Measurements from ENCODE around the gene HOXC5. TPM values are rescaled to one million over a fixed set of nuclear protein-coding genes. Genes with fewer than 3 reads are reported as not detected.

The HOXC5 gene
- not detected for total RNA-seq
- long read RNA-seq: 0 reads

GRCh38 chr12:54032627-54033100 lies at the start of gene HOXC5:
Gene HOXC5 (plus strand): TSS chr12:54033050. CDS start chr12:54033123, 73 bp downstream.
- intact Hi-C loops (cut with DNase I, micrococcal nuclease): loop anchor here in 1 of 2 donors (5.0 kb wide), 1 partner anchor 160 kb away; no protein-coding TSS in a partner anchor
- ATAC-seq: peak; percentile 36
- DNase-seq: peak in 1 of 2 donors; percentile 59

DNA sequence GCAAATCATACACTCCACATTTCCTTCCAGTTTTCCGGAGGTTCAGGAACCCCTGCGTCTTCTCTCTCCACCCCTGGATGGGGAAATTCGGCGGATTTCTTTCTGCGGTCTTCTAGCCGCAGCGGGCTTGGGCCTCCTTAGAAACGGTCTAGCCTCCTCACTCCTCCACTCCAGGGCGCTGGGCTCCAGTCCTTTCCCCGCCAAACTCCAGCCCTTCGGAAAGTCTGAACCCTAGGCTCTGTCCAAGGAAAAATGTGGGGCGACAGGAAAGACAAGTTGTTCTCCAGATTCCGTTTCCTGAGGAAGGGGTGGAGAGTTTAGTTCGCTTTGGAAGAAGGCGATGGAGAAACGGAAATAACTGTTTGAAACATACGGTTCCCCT lies 49.3 kb upstream of the HOXC5 start:
- intact Hi-C loops (cut with DNase I, micrococcal nuclease): no loop called here

GRCh38 chr12:53983950-53984572 lies 48.8 kb upstream of the HOXC5 start:
- ATAC-seq (no peak), DNase-seq (no peak)
- intact Hi-C loops (cut with DNase I, micrococcal nuclease): no loop called here

More for the DNA sequence above, 49.3 kb upstream of the HOXC5 start:
- ATAC-seq (no peak), DNase-seq (no peak)

- ATAC-seq: peak; percentile 48
- intact Hi-C loops (cut with DNase I, micrococcal nuclease): no loop called here
- peak; percentile 60 to 76 for DNase-seq
Observed at GRCh38 chr12:53984901-53985691, 47.8 kb upstream of the HOXC5 start, which contains the start of gene HOXC10. Gene HOXC10 (plus strand): TSS chr12:53985146. CDS start chr12:53985260, 114 bp downstream.

GRCh38 chr12:53985692-53985993 lies 47.2 kb upstream of the HOXC5 start:
- intact Hi-C loops (cut with DNase I, micrococcal nuclease): no loop called here
- ATAC-seq: no peak

GRCh38 chr12:53985994-53986685 lies 46.7 kb upstream of the HOXC5 start:
- DNase-seq (no peak), ATAC-seq (peak; percentile 28)
- intact Hi-C loops (cut with DNase I, micrococcal nuclease): no loop called here

More at GRCh38 chr12:53985692-53985993, 47.2 kb upstream of the HOXC5 start:
- no peak for DNase-seq

DNA sequence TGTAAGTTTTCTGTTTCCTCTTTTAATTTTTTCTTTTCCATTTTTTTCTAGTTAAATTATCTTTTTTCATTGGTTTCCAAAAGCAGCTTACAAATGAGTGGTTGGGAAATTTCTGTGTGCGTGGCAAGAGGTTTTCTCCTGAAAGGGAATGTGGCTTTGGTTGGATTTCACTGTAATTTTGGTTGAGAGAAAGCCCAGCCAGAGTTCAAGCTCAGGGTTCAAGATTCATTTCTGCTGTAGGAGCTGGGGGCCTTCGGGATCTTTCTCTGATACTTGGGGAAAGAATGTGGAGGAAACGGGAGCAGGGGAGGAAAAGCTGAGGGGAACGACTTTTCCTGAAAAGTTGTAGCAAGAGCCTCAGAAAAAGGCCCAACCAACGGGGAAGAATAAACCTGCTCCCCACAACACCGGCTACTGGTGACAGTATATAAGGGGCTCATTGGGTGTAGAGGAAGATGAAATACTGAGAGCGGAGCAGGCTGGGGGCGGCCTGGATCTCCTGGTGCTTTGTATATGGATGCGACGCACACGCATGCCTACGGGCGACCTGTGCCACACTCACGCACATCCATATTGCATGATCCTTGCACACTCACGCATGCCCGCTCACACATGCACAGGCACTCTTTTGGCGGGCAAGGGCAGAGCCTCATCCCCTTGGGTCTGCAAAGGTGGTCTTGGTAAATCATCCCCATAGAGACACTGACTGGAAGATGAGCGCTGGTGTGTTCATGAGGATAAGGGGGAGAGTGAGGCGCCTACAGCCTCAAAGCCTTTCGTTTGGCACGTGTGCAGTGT lies 46.0 kb upstream of the HOXC5 start:
- intact Hi-C loops (cut with DNase I, micrococcal nuclease): no loop called here
- ATAC-seq (no peak), DNase-seq (no peak)

- ATAC-seq: no peak
- intact Hi-C loops (cut with DNase I, micrococcal nuclease): no loop called here
- DNase-seq: no peak
Observed at GRCh38 chr12:53987787-53988230, 45.0 kb upstream of the HOXC5 start.

- intact Hi-C loops (cut with DNase I, micrococcal nuclease): no loop called here
- DNase-seq (no peak), ATAC-seq (no peak)
Observed at GRCh38 chr12:53988541-53989226, 44.2 kb upstream of the HOXC5 start.

DNA sequence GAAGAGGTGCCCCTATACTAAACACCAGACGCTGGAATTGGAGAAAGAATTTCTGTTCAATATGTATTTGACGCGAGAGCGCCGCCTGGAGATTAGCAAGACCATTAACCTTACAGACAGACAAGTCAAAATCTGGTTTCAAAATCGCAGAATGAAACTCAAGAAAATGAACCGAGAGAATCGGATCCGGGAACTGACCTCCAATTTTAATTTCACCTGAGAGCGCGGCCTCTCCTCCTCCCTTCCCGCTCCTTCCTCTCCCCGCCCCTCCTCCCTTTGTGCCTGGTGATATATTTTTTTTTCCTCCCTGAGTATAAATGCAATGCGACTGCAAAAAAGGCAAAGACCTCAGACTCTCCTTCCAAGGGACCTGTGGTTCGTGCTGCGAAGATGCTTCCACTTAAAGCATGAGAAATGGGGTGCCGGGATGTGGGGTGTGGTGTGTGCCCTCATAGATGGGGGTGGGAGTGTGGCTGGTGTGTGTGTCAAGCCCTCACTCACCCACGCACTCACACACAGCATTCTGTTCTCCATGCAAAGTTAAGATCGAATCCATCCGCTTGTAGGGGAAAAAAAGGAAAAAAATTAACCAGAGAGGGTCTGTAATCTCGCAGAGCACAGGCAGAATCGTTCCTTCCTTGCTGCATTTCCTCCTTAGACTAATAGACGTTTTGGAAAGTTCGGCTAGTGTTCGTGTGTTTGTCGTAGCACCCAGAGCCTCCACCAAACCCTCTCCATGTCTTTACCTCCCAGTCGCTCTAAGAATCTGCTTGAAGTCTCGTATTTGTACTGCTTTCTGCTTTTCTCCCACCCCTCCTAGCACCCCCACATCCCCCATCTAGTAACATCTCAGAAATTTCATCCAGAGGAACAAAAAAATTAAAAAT lies 43.4 kb upstream of the HOXC5 start:
- DNase-seq (peak in 1 of 2 donors; percentile 45), ATAC-seq (no peak)
- intact Hi-C loops (cut with DNase I, micrococcal nuclease): no loop called here

DNA sequence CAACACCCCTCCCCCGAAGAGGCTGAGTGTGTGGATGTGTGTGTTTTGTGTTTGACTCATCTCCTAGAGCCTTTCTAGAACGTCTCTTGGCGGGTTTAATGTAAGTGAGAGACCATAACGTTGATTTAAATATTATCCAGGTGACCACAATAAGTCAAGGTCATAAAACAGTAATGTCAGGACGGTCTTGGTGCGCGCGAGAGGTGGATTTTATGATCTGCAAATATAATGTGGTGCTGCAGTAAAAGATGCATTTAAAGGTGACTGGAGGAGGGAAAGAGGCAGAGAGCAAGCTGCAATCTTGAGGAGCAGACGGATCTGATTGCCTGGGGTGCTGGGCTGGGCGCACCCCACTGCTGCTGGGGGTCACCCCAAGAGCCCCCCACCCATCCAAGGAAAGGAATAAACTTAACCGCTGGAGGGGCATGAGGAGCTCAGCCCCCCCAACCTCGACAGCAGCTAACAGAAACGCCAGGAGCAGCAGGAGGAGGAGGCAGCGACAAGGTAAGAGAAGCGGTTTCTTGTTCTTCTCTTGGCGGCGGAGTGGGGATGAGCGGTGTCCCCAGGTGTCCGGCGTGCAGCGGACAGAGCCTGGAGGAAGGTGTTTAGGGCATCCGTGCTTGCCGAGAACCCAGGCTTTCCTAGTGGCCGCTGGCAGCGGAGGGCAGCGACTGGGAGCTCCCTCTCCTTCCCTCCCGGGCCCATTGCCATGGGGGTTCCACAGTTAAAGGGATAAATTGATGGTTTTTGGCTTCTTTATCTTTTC lies 42.4 kb upstream of the HOXC5 start:
- DNase-seq (no peak), ATAC-seq (peak; percentile 83)
- intact Hi-C loops (cut with DNase I, micrococcal nuclease): no loop called here

- ATAC-seq (no peak), DNase-seq (no peak)
Observed at GRCh38 chr12:53991077-53991460, 41.8 kb upstream of the HOXC5 start.

GRCh38 chr12:53992377-53992889 lies 40.4 kb upstream of the HOXC5 start:
- DNase-seq (no peak), ATAC-seq (no peak)
- intact Hi-C loops (cut with DNase I, micrococcal nuclease): no loop called here

More at GRCh38 chr12:53991077-53991460, 41.8 kb upstream of the HOXC5 start:
- intact Hi-C loops (cut with DNase I, micrococcal nuclease): no loop called here

- intact Hi-C loops (cut with DNase I, micrococcal nuclease): no loop called here
- ATAC-seq (no peak), DNase-seq (no peak)
Observed at GRCh38 chr12:53993162-53994008, 39.5 kb upstream of the HOXC5 start.

GRCh38 chr12:53994009-53994263 lies 38.9 kb upstream of the HOXC5 start:
- intact Hi-C loops (cut with DNase I, micrococcal nuclease): no loop called here
- no peak for DNase-seq
- no peak for ATAC-seq
